M059J (cell line): ENCODE data around the gene UFSP2. TPM values are rescaled to one million over a fixed set of nuclear protein-coding genes. Genes with fewer than 3 reads are reported as not detected.

Source experiments
- DNase-seq: peaks from one replicate; pipeline ENCODE4 v3.0.0-alpha.2; 2012; ENCODE audit warnings: low read depth
- total RNA-seq: library from RNA; depleted of rRNA; stranded (reverse); fragments of >200 nt; shearing (Covaris generic); gene quantifications from 2 replicates; pipeline ENCODE4 v1.2.3, GENCODE V29; 2014; rRNA removed

The UFSP2 gene
- total RNA-seq, 1 experiment from 2014 or later, result 27.2 TPM

DNA sequence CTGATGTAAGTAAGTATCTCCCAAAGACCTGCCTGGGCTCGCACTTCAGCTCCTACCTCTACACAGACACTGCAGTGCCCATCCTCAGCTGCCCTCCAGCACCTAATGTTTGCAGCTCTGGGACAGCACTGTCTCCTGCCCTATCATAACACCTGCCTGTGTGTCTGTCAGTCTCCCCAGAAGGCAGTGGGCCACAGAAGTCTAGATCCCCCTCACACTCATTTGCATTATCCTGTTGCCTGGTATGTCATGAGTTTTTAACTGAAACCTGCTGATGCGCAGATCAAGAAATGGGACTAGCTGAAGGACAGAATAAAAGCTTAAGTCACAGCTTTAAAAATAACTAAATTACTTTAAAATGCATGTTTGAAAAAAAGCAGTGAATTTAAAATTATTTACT lies 73.0 kb downstream of the UFSP2 start:
- DNase-seq, result no peak

DNA sequence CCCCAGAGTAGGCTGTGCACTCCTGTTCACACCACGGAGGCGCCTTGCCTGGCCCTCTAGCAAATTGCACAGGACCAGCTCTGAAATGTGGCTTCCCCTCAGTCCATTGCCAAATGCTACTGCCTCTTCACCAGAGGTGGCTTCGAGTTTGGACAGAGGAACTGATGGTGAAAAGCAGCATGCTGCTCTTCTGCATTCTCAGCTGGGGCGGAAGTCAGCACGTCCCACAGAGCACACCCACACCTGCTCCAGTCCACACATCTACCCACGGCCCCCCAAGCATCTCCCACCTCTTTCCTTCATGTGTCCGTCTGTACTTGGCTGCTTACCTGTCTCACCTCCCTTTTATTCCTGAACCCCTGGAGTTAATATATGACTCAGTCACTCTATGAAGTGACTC lies 73.6 kb downstream of the UFSP2 start:
- DNase-seq, result no peak

DNA sequence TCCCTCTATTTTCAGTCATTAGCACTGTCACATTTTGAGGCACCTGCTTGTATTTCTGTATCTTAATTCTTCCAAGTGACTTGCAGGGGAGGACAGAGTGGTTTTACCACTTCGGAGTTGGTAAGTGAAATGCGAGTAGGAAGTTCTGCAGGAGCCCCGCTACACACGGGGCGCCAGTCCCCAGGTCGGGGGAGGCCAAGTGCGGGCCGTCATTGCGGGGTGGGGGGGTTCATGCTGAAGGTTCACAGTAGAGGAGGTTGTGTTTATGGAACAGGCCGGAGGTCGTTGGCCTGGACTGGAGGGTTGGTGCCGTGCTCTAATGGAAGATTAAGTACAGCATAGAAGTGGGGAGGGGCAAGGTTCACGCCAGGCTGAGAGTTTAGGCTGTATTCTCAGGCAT lies 74.1 kb downstream of the UFSP2 start:
- DNase-seq, result no peak

Other genes with a start within 250 kb of the UFSP2 start
- gene CFAP97, start 222.0 kb downstream of the UFSP2 start, total RNA-seq, result 15.3 and 20.4 TPM in 2 replicates
- gene SNX25, start 216.4 kb downstream of the UFSP2 start, total RNA-seq, result 14.5 and 19.8 TPM in 2 replicates
- gene LRP2BP, start 30.0 kb downstream of the UFSP2 start, total RNA-seq, result 0.07 and 0.34 TPM in 2 replicates
- gene ANKRD37, start 29.1 kb downstream of the UFSP2 start, total RNA-seq, result 6.3 and 8.5 TPM in 2 replicates
- 1.7 TPM in 1 of 2 replicates, not detected in the other for gene CCDC110, start 45.8 kb upstream of the UFSP2 start, total RNA-seq
- gene PDLIM3, start 109.5 kb upstream of the UFSP2 start, total RNA-seq, result 7.4 and 14.5 TPM in 2 replicates